B cell (primary cell): ENCODE data around the gene AVP. TPM values are rescaled to one million over a fixed set of nuclear protein-coding genes. Genes with fewer than 3 reads are reported as not detected.
"Not testable (repeated sequence)": the region's sequence is repeated elsewhere in the genome, so short reads cannot be mapped to it uniquely, and the experiment has no call there.

ENCODE experiments used
- ATAC-seq: fragments of 200-7000 bp; cut with Tn5 transposase; one replicate; pipeline ENCODE4 v1.10.0; 2021; ENCODE audit warnings: low read depth, mild to moderate bottlenecking, moderate number of reproducible peaks, moderate library complexity
- CTCF ChIA-PET: fragments of 350-600 bp; sonication (Branson Sonifier 250); formaldehyde crosslinking; loops from one replicate; lab custom pipeline; 2021; ENCODE audit warnings: antibody characterized with exemption, inconsistent platforms; lab: Charles Lee
- POLR2A ChIA-PET: fragments of 350-600 bp; sonication (Branson Sonifier 250); formaldehyde crosslinking; loops from one replicate; lab custom pipeline; 2021; ENCODE audit warnings: antibody characterized with exemption; lab: Charles Lee
- DNase-seq: peaks from one replicate; pipeline ENCODE4 v3.0.0; 2013
- H2AFZ ChIP-seq: 2 replicates; pipeline ENCODE4 v1.6.1; 2012; ENCODE audit warnings: mild to moderate bottlenecking, low read depth, low read length; ENCODE audit not compliant: insufficient read depth, poor library complexity, severe bottlenecking
- H3K27ac ChIP-seq, 2 donors: 1 replicate in 1 of 2; 2 replicates in 1 of 2; pipeline ENCODE4 v1.5.1; 2012 to 2013; ENCODE audit warnings: low read length in 2 of 2, mild to moderate bottlenecking in 2 of 2, moderate library complexity in 1 of 2
- H3K27me3 ChIP-seq, 4 experiments: fragments of 200-600 bp in 1 of 4; sonication (generic) in 1 of 4; replicated peaks in 1 of 4; 1 replicate in 2 of 4; 2 replicates in 2 of 4; pipeline versions ENCODE4 v1.6.1 to v1.7.0; 2013 to 2016; ENCODE audit warnings: low read length in 3 of 4, mild to moderate bottlenecking in 2 of 4, mixed read lengths in 1 of 4, moderate library complexity in 1 of 4; ENCODE audit not compliant: insufficient read depth in 4 of 4, control insufficient read depth in 3 of 4; ENCODE audit errors: control extremely low read depth in 1 of 4
- H3K36me3 ChIP-seq, 2 experiments: replicated peaks in 1 of 2; 1 replicate in 1 of 2; 2 replicates in 1 of 2; pipeline versions ENCODE4 v1.6.1 to v1.7.1; 2013; ENCODE audit warnings: low read length in 1 of 2; ENCODE audit not compliant: insufficient read depth in 2 of 2, control insufficient read depth in 1 of 2; ENCODE audit errors: control extremely low read depth in 1 of 2, extremely low read depth in 1 of 2
- H3K4me1 ChIP-seq, 2 donors: fragments of 200-600 bp in 1 of 2; sonication (generic) in 1 of 2; 1 replicate in 1 of 2; 2 replicates in 1 of 2; pipeline versions ENCODE4 v1.5.1 to v1.6.1; 2013 to 2017; ENCODE audit warnings: low read length in 2 of 2; ENCODE audit not compliant: control insufficient read depth in 2 of 2, insufficient read depth in 2 of 2
- H3K4me2 ChIP-seq: replicated peaks from 2 replicates; pipeline ENCODE3; 2012; ENCODE audit warnings: mild to moderate bottlenecking, low read depth, low read length; ENCODE audit not compliant: poor library complexity, severe bottlenecking
- H3K4me3 ChIP-seq, 5 experiments: fragments of 200-600 bp in 1 of 5; sonication (generic) in 1 of 5; 1 replicate in 3 of 5; 2 replicates in 2 of 5; pipeline versions ENCODE4 v1.5.1 to v1.7.0; 2011 to 2016; ENCODE audit warnings: low read length in 4 of 5, mild to moderate bottlenecking in 4 of 5, low read depth in 2 of 5, control low read depth in 1 of 5, moderate library complexity in 1 of 5; ENCODE audit not compliant: insufficient read depth in 1 of 5; ENCODE audit errors: control extremely low read depth in 1 of 5, extremely low read depth in 1 of 5
- H3K79me2 ChIP-seq: fragments of 200-600 bp; sonication (generic); one replicate; pipeline ENCODE4 v1.6.0; 2016; ENCODE audit warnings: low read length; ENCODE audit not compliant: control insufficient read depth, insufficient read depth
- H3K9ac ChIP-seq: fragments of 200-600 bp; sonication (generic); 2 replicates; pipeline ENCODE4 v1.6.1; 2017; ENCODE audit warnings: mild to moderate bottlenecking, low read length, moderate library complexity
- H3K9me3 ChIP-seq, 3 donors: one replicate each; pipeline versions ENCODE4 v1.6.1 to v1.7.1; 2013; ENCODE audit warnings: low read length in 2 of 3; ENCODE audit not compliant: control insufficient read depth in 2 of 3, insufficient read depth in 1 of 3; ENCODE audit errors: control extremely low read depth in 1 of 3
- H4K20me1 ChIP-seq: 2 replicates; pipeline ENCODE4 v1.6.0; 2012; ENCODE audit warnings: mild to moderate bottlenecking, low read length; ENCODE audit not compliant: insufficient read depth, control insufficient read depth, poor library complexity, severe bottlenecking
- H3K27ac Mint-ChIP-seq: one replicate; pipeline ENCODE4 v1.8.0; 2021; ENCODE audit warnings: mixed read lengths
- H3K27me3 Mint-ChIP-seq: one replicate; pipeline ENCODE4 v1.8.0; 2021; ENCODE audit warnings: mixed read lengths
- H3K4me1 Mint-ChIP-seq: one replicate; pipeline ENCODE4 v1.8.0; 2021; ENCODE audit warnings: mixed read lengths
- H3K4me3 Mint-ChIP-seq: one replicate; pipeline ENCODE4 v1.8.0; 2021; ENCODE audit warnings: mixed read lengths
- H3K9me3 Mint-ChIP-seq: one replicate; pipeline ENCODE4 v1.8.0; 2022; ENCODE audit warnings: mixed read lengths; ENCODE audit not compliant: insufficient read depth
- CTCF ChIP-seq: fragments of 200-600 bp; IDR thresholded peaks from one replicate; pipeline ENCODE4 v1.8.0; 2022; ENCODE audit warnings: antibody characterized with exemption, mild to moderate bottlenecking
- EZH2 ChIP-seq: IDR thresholded peaks from 2 replicates; pipeline ENCODE4 v1.6.1; 2012; ENCODE audit warnings: borderline replicate concordance, low read depth, mild to moderate bottlenecking, moderate library complexity, low read length; ENCODE audit not compliant: insufficient read depth, poor library complexity, severe bottlenecking
- WGBS: methylation state at CpG from one replicate; pipeline ENCODE4 v1.1.5; 2013; ENCODE audit warnings: missing lambda C conversion rate; ENCODE audit not compliant: insufficient coverage; 5-methylcytosine and 5-hydroxymethylcytosine counted together
- intact Hi-C: fragments of 100-400 bp; cut with micrococcal nuclease; formaldehyde crosslinking; loops from one replicate; pipeline ENCODE4 v1.10.0; 2022
- polyA plus RNA-seq: library from polyadenylated mRNA; depleted of rRNA; stranded (reverse); fragments of >200 nt; gene quantifications from 2 replicates; pipeline ENCODE4 v1.2.3, GENCODE V29; 2012
- total RNA-seq, 2 donors: library from RNA; stranded (reverse); fragments of 120-200 nt in 1 of 2; gene quantifications; 1 replicate in 1 of 2; 2 replicates in 1 of 2; pipeline versions ENCODE4 v1.2.3 to v1.2.4, GENCODE V29; 2013 to 2022

AVP gene
- total and polyA plus RNA-seq, 2 donors (not counting 1 experiment from before 2014, with no cell fraction given), result 4.5 TPM; not detected in 1

GRCh38 chr20:3077618-3078134 is 6.8 kb downstream of the AVP start:
- DNase-seq (no peak), ATAC-seq (no peak)
- Histone ChIP-seq H3K4me3 (no peak overlapping the region), H2AFZ (no peak overlapping the region), H3K27ac (no peak overlapping the region), H3K79me2 (no peaks in the 10 kb centered on the region), H3K27me3 (peaks cover 0 to 44% (median 18%) of the 10 kb centered on the region in 4 experiments), H4K20me1 (no peaks in the 10 kb centered on the region), H3K9me3 (peaks cover 0 to 6% (median 0%) of the 10 kb centered on the region in 3 donors), H3K4me1 (peaks cover 9 to 12% of the 10 kb centered on the region in 2 donors), H3K9ac (no peak overlapping the region), H3K36me3 (no peaks in the 10 kb centered on the region), H3K4me2 (no peak overlapping the region)
- TF ChIP-seq CTCF, result no peak
- no peak for TF ChIP-seq EZH2
- H3K4me1 Mint-ChIP-seq, result peaks cover 11% of the 10 kb centered on the region
- no peak overlapping the region for H3K27ac Mint-ChIP-seq
- peaks cover 39% of the 10 kb centered on the region for H3K27me3 Mint-ChIP-seq
- 0% methylated on average over 1 of the region's 4 CpGs for WGBS
- CTCF ChIA-PET, result interaction anchor here (0.8 to 1.4 kb wide), 4 partner anchors 10 to 24 kb away, joined by 4 to 12 read pairs (median 6); no protein-coding TSS in a partner anchor
- POLR2A ChIA-PET, result no interaction called here
- H3K9me3 Mint-ChIP-seq, result no peaks in the 10 kb centered on the region
- no peak overlapping the region for H3K4me3 Mint-ChIP-seq
- intact Hi-C loops, result loop anchor here (1.0 to 10.0 kb wide), 2 partner anchors 23 to 77 kb away; partner anchors contain the start of genes FASTKD5 and UBOX5

- not testable (repeated sequence) for H3K27ac Mint-ChIP-seq
- intact Hi-C loops, result loop anchor here (10.0 kb wide), 1 partner anchor 79 kb away; the partner anchor contains the start of genes FASTKD5 and UBOX5
Measured at GRCh38 chr20:3075315-3075714, 9.2 kb downstream of the AVP start.

More at GRCh38 chr20:3075315-3075714, 9.2 kb downstream of the AVP start:
- Mint-ChIP-seq H3K27me3 (peaks cover 21% of the 10 kb centered on the region), H3K4me1 (peaks cover 15% of the 10 kb centered on the region)
- DNase-seq, H3K27ac ChIP-seq, H2AFZ ChIP-seq, H3K79me2 ChIP-seq, H3K4me3 Mint-ChIP-seq, H3K9me3 ChIP-seq, H3K4me2 ChIP-seq, H3K4me3 ChIP-seq, ATAC-seq, H3K9ac ChIP-seq, H4K20me1 ChIP-seq, POLR2A ChIA-PET, H3K36me3 ChIP-seq, H3K9me3 Mint-ChIP-seq: not testable (repeated sequence)
- WGBS, result 86% methylated on average over 1 of the region's 6 CpGs
- Histone ChIP-seq H3K4me1 (peaks cover 15 to 19% of the 10 kb centered on the region in 2 donors), H3K27me3 (peaks cover 0 to 33% (median 9%) of the 10 kb centered on the region in 4 experiments)
- CTCF ChIA-PET, result interaction anchor here (4.2 kb wide), 1 partner anchor 21 kb away, joined by 18 read pairs; no protein-coding TSS in a partner anchor
